Activated CD4-positive, alpha-beta T cell treated with anti-CD3 and anti-CD28 coated beads, Interleukin-2, amount 50 U/mL, for 16 hours (primary cell): ENCODE results near the gene PREP.

Experiments
- DNase-seq: peaks from one replicate; pipeline ENCODE4 v3.0.0-alpha.2; 2020

PREP gene

DNA sequence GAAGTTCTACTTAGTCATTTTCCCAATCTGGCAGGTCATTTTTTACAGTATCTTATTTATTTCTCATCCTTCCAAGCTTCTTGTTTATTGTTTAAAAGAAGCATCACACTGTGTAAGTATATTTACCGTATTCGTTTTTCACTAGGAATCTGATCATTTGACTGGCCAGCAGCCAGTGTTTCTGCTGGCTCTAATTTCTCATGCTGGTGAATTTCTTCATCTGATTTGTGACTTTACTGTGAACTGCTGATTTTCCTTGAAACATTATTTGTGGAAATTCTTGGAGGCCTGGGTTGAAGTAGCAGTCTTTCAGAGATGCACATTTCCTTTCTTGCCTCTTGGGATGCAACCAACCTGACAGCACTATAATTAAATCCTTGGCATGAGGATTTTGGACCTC is 65.9 kb downstream of the PREP start:
- no peak for DNase-seq

DNA sequence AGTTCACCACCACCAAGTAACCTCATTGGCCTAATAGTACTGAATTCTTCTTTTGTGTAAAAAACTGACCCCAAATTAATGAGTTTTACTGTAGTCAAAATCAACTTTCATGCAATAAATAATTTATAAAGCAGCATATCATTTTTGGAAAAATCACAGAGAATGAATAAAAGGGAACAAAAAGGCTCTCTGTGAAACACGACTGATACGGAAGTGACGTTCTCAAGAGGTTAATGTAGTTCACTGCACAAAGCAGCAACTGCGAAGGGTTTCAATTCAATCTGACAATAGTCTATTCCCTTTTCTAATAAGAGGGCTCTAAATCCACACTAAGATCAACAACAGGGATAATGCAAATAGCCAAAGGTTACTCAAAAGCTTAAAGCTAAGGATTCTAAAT is 70.3 kb downstream of the PREP start:
- DNase-seq: no peak

DNA sequence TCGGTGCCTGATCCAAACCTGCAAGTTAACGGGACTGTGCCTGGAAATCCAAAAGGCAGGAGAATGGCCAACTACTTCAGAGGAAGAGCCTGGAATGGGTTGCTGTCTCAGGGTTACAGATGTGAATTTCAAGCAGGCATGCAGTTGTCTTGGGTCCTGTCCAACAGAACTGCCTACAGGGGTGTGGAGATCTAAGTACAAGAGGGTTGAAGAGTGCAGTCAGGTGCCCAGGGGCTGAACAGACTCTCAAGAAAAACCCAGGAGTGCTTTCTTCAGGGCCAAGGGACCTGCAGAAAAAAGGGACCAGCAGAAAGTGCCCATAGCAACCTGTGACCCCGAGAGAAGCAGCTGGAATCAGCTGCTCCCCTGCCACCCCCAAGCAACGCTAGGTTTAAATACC is 71.0 kb downstream of the PREP start:
- no peak for DNase-seq

DNA sequence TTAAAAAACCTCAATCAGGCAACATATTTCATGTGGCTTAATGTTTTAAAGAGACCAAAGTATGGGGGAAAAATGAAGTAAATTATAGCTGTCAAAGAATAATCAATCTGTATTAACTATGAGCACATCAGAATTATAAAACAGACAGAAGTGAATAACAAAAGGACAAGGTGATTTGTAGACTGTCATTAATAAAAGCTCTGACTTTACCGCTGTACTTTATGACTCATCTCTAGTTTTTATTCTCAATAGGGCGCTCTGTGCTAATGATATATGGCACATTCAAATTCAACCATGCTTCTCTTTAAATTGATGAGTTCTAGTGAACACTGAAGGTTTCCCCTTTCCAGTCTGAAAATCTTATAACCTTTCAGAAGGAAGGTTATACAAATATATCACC is 72.0 kb downstream of the PREP start:
- DNase-seq: no peak

DNA sequence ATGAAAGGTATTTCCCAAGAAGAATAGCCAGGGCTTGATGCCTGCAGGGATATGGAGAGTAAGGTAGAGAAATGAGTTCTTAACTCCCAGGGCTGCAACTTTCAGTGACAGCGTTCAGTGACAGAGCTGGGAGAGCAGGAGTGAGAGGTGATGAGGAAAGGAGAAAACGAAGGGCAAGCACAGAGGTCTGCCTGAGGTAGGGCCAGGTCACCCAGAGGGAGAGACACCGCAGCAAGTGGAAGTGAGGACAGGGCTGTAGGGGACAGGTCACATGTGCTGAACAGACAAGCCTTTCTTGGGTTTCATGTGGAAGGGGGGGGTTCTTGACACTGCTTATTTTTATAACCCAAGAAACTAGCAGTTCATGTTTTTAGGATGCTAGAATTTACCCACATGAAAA is 72.5 kb downstream of the PREP start:
- DNase-seq: no peak

DNA sequence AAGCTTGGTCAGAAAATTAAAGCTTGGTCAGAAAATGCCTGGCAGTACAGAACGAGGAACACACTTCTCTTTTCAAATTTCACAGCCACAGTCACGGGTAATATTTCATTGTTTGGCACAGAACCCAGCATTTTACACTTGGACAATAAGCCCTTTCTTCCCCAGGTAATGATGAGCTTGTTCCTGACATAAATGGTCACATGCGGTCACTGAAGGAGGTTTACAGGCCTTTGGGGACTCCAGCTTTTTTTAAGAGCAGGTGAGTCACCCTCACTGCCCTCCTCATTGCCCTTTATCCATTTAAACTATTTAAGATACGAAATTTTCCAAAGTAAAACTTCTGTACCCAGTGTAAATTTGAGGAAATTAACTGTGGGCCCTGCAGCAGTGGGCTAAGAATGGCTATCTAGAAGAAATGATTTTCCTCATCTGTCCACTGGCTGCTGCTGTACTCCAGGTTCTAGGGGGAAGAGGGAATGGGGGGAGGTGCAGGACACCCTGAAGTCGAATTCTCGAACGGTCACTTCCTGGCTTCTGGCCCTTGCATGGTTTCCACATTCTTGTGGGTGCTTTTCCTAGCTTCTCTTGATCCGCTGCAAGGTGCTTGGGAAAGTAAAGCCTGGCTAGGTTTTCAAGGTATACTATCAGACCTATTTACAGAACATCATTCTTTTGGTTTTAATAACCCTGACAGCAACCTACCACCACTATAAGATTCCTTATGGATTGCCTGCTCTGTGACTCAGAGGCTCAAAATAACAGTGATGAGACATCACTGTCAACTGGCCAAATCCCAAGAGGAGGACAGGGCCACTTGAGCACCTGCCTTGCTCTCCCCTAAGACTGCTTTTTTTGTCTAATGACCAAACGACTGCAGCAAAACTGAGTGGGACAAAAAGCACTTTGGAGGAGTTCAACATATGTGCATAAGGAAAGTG is 75.8 kb downstream of the PREP start:
- DNase-seq: no peak

DNA sequence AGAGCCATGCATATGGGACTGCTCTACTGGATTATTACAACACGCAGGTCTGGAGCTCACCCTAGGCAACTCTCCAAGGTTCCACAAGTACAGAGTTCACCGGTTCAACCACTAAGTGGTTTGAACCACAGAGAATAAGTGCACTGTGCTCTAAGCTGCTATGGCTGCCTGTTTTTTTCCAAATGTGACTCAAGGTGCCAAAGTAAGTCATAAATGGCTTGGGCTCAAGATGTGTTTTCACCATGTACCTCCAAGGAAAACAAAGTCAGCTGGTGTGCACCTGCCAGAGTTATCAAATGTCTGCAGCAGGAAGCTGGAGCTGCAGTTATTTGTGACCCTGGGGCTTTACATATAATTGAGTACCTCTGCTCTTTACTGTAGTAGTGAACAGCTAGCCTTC is 76.7 kb downstream of the PREP start:
- DNase-seq: no peak

DNA sequence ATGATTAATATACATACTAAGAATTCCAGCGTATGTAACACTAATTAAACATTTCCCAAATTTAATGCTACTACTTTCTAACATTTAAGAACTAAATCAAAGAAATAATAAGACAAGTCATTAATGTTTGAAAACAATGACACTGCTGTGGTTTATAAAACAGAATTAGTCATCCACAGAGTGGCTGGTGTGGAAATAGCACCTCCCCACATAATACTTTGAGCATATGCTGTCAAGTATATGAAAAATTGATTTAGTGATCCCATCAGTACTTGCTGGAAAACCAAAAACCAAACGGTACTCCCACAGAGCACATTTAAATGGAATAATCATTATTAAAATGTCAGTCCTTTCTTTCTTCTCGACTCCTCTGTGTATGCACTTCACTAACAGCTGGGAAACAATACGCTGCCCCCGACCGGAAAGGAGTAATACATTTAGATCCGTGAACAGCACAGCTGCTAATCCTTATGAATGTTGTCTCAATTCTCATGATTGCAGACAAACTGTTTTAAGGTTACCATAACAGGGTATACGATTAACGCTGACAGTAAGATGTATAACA is 78.4 kb downstream of the PREP start:
- DNase-seq: no peak

DNA sequence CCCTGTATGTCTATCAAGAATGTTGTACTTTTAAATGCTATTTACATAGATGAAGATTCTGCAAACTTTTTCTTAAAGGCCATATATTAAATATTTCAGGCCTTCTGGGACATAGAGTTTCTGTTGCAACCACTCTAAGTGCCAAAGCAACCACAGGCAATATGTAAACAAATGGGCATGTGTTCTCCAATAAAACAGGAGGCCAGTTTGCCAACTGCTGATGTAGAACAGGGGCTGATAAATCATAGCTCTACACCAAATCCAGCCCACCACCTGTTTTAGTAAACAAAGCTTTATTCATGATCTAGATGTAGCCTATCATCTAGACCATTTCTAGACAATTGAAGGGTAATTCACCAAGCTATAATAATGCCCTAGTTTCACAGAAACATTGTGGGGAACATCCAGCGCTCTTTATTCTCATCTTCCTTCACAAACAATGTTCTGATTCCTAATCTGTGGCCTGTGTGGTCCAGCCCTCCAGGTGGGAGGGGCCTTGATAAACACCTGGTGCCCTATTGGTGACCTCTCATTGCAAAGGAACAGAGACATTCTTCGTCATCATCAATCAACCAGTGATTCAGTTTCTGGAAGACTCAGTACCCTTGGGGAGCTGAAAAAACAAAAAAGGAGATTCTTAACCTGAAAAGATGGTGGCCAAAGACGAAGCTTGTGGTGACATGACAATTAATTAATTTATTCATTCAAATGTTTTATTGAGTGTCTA is 80.2 kb downstream of the PREP start:
- no peak for DNase-seq

DNA sequence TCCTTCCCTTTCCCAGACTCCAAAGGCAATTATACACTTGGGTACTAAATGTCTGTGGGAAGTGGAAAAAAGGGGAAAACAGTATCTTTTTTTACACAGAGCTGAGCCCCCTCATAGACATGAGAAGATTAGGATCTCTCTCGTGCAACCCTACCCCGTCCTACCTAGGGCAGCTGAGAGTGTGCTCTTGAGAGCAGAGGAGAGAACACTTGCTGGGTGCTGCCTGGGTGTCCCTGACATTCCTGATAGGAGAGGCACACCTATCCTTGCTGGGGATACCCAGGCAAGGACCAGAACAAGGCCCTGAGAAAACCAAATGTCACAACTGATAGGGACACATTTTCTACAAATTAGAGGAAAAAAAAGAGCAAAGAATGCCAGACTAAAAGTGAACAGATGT is 81.2 kb downstream of the PREP start:
- DNase-seq: no peak

DNA sequence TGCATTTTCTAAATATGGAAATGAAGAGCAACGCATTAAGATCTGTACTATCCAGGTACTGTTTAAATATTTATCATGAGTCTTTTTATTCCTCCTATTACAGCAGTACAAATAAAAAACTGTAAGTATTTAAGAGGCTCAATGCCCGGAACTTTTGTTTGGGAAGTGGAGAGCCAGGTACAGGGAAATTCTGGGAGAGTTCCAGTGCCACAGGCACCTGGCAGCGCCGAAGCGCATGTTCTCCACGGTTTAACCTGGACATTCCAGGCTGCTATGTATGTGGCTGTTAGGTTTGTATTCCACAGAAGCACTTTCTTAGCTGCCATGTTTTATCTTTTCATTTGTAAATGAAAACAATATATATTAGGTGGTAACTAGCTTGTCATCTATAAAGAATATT is 81.7 kb downstream of the PREP start:
- no peak for DNase-seq

DNA sequence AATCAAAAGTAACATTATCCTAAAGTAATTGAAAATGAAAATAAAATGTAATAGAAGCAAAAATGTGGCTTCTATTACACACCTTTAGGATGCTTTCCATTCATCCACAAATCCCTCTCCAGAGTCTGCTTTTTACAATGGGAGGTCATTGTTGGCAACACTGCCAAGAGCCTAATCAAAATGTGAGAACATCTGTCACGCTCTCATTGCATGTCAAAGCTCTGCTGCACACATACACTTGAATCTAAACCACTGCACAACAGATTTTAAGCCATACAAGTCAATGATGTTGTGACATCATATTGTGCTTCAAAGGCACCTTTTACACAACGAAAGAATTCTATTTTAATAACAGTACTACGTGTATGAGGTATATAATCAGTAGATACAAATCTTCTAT is 82.1 kb downstream of the PREP start:
- no peak for DNase-seq

DNA sequence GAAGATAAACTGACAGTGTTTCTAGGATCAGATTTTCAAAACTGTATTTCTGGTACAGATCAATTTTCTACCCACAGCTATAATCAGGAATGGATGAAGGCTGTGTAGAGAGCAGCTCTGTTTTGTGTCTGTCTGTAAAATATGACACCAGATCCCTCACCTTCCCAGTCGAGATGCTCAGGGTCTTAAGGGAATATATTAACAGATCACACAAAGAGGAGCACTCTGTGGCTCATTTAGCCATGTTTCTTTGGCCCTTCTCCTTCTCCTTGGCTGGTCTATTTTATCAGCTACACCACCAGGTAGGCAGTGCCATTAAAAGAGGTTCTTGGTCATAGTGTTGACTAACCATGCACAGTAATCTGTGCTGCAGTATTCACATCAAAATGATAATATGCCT is 82.6 kb downstream of the PREP start:
- no peak for DNase-seq

DNA sequence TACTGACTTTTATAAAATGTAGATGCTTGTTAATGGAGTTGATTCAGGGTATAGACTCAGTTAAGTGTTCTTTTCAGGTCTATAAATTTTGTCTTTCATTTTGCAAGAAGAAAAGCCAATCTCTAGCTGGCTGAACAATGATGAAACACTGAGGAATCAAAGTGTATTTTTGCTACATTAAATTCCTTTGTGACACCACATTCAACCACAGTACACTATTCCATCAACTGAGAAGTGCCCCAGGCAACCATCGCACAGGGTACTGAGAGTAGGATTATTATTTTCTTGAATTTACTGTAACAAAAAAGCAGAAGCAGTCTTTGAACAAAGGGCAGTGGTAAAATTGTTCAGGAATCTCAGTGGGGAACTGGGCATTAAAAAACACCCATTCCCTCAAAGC is 83.6 kb downstream of the PREP start:
- DNase-seq: no peak

DNA sequence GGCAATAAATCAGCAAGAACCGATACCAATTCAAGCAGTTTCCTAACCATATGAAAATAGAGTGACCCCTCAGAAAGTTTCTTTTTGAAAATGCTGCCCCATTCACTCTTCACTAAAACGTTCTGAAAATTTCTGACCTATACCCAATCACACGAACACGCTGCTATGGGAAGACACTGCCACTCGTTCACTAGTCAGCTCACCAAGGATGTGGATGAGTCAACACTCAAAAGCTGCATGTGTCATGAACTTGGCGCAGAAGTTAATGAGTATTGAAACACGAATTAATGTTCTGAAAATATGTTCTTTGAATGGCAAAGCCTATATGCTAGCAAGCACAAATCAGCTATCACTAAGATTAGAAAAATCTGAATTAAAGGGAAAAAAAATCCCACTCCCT is 84.2 kb downstream of the PREP start:
- DNase-seq: no peak

DNA sequence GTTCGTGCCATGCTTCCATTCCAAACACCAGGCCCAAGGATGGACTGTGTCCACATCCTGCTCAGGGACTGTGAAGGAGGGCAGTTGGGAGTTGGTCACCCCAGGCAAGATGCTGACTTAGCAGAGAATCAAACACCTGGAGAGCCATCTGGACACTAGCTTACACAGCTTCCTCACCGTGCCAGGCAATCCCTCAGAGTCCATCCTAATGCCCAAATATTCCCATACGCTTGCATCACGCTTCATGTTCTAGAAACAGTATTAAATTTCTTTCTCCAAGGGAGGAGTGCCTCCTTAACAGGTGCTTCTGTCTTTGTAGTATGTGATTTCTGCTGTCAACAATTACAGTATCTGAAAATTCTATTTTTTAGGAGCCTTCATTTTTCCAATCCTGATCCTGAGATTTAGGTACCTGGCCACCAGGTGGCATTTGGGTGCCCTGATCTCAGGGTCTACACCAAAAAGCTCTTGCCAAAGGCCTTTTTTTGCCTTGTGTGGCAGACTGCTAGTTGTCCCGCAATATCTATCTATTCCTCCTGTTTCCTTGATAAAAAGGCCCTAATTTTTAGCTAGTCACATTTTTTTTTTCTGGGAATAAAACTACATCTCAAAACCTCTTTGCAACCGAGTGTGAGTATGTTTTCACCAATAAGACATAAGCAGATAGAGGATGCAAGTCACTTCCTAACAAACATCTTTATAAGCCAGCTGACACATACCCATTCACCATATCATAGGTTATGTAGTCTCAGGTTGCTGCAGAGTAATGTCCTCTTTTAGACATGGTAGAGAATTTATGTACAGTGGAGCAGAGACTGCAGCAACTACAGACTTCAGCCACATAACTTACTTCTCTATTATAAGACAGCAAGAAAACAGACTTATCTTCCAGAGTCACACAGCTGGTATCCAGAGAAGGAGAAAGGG is 85.0 kb downstream of the PREP start:
- no peak for DNase-seq

DNA sequence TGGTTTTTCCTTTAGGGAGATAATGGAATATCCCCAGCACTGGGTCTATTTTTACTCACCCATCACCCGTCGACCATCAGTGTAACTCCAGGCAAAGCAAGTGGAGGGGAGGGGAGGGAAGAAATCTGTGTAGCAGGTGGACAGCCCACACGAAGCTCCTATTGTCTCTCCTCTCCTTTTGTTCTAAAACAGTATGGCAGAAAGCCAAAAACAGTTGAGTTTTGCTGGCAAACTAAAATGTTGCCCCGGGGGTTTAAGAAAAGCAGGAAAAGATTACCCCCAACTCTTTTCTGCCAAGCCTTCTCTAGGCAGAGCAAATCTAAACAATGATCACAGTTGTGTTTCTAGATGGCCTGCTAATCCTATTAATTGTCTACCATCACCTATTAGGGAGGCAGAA is 89.7 kb downstream of the PREP start:
- no peak for DNase-seq

DNA sequence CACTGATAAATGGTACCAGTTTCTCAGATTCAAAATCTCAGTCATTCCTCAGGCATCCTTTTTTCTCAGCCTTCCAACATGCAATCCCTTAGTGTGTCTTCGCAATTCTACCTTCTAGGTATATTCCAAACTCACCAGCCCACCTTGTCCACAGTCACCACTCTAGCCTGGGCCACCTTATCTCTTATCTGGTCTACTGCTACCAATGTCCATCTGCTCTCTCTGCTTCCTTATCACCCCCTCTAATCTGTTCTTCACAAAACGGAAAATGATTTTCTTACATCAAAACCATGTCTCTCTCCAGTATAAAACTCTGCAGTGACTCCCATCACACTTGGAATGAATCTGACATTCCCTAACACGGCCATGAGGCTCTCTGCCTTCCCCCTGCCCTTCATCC is 91.9 kb downstream of the PREP start:
- no peak for DNase-seq

DNA sequence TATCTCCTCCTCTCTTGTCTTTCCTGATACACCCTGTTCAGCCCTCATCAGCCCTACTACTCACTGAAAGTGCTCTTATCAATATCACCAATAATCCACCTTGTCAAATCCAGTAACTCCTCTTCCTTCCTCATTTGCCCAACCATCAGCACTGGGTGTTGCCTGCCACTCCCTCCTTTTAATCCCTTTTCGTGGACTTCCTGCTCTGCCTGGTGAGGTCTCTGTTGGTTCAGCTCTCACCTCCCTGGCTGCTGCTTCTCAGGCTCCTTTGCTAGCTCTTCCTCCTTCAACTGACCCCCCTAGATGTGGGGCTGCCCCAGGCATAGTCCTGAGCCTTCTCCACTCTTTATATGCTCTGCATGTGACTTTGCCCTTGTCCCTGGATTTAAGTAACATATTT is 92.5 kb downstream of the PREP start:
- DNase-seq: no peak

DNA sequence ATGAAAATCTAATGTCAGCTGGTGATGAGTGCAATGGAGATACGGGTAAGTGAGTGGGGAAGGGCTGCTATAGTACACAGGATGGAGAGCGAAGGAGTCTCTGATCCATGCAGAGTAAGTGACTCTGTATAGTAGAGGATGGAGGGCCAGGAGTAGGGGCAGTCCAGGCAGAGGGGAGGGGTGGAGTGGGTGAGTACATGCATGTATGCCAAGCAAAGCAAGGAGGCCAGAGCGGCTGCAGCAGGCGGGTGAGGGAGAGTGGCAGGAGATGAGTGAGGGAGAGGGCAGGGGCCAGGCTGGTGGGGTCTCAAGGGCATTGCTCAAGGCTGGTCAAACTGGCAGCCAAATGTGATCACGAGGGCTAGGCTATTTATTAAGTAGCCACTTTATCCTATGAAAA is 94.0 kb downstream of the PREP start:
- no peak for DNase-seq

DNA sequence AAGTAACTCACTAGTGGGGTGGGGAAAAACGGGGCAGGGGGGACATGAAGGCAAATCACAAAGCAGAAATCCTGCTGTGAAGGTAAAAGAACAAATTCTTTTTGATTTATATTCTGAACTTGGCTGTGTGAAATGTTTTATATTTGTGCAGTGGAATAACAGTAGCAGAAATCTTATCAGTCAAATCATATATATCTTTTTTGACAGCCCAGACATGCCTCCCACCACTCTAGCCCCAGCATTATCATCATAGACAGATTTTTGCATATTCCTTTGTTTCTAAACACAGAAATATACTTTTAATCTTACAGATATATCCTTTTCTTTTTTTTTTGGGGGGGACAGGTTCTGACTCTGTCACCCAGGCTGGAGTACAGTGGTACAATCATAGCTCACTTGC is 97.4 kb downstream of the PREP start:
- no peak for DNase-seq

DNA sequence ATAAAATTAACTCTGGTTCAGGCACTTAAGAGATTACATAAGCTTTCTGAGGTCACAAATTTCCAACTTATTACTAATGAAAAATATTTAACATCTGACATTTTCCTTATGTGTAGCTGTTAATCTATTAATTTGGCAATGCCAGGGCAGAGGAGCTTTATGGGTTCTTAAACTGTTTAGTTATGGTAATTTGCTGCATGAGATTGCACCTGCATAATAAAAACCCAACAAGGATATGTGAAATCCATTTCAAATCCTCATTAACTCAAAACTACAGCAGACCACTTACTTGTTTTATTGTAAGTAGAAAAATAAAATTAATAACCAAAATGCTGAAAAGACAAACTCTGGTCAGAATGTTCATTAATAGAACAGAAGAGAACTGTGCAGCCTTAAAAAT is 98.1 kb downstream of the PREP start:
- no peak for DNase-seq

DNA sequence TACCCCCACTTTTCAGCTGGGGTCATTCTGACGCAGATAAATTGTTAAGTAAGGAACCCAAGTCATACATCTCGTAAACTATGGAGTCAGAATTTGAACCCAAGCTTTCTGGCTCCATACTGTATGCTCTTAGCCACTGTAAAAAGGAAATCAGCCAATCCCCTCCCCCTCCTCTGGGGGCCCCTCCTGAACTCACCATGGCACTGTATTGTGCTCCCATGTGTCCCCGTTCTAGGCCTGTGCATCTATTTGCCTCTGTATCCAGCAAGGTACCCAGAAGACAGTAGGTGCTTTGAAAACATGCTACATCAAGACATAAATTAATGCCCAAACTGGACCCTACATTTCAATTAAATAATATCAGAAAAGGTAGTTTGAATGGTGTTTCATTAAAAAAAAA is 98.5 kb downstream of the PREP start:
- DNase-seq: no peak
